Measurements from ENCODE around the gene IVD.

IVD gene

DNA sequence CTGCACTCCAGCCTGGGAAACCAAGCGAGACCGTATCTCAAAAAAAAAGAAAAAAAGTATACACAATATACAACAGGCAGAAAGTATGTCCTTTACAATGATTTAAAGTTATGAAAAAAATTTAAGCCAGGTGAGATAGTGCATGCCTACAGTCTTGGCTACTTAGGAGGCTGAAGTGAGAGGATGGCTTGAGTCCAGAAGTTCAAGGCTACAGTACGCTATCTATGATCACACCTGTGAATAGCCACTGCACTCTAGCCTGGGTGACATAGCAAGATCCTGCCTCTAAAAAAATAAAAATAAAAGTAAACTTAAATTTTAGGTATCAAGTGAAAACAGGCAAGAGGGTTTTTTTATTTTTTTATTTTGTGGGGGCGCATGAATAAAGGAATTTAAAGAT, 26.2 kb upstream of the IVD start:
- no peak for DNase-seq

DNA sequence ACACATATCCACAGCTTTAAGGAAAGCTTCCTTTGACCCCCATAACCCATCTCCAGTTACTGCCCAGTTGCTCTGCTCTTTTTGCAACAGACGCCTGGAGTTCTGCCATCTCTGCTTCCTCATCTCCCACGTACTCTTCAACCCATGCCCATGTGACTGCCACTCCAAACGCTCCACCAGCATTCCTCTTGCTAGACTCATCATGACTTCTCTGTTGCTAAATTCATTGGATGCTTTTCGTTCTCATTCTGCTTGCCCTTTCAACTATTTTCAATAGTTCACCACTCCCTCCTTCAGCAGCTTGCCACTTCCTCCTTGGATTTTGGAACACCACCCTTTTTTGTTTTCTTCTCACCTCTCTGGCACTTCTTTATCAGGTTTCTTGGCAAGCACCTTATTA, 25.7 kb upstream of the IVD start:
- DNase-seq = peak; percentile 91

DNA sequence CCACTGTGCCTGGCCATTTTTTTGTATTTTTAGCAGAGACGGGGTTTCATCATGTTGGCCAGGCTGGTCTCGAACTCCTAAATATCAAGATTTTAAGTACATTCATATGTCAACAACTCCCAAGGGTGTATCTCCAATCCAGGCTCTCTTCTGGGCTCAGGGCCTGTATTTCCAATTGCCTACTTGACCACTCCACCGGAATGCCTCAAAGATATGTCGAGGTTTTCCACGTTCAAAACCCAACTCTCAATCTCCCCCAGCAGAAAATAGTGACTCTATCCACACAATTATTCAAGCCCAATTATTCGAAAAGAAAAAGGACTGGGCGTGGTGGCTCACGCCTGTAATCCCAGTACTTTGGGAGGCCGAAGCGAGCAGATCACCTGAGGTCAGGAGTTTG, 25.0 kb upstream of the IVD start:
- no peak for DNase-seq

GRCh38 chr15:40381818-40382529, 23.6 kb upstream of the IVD start:
- DNase-seq = no peak

GRCh38 chr15:40382580-40383456, 22.8 kb upstream of the IVD start, which contains the start of gene KNSTRN:
Gene KNSTRN, plus strand, starts transcription at chr15:40382721. Its CDS starts 115 bp downstream, at chr15:40382836.
- peak; percentile 92 for DNase-seq

- no peak for DNase-seq
Measured at GRCh38 chr15:40386480-40386879, 19.1 kb upstream of the IVD start.

- no peak for DNase-seq
Measured at GRCh38 chr15:40388941-40389823, 16.4 kb upstream of the IVD start.

GRCh38 chr15:40389824-40390595, 15.6 kb upstream of the IVD start:
- DNase-seq = no peak

- DNase-seq = peak; percentile 40
Measured at GRCh38 chr15:40392986-40393948, 12.3 kb upstream of the IVD start.

GRCh38 chr15:40397688-40398412, 7.7 kb upstream of the IVD start:
- no peak for DNase-seq

GRCh38 chr15:40398413-40398873, 7.2 kb upstream of the IVD start:
- no peak for DNase-seq

DNA sequence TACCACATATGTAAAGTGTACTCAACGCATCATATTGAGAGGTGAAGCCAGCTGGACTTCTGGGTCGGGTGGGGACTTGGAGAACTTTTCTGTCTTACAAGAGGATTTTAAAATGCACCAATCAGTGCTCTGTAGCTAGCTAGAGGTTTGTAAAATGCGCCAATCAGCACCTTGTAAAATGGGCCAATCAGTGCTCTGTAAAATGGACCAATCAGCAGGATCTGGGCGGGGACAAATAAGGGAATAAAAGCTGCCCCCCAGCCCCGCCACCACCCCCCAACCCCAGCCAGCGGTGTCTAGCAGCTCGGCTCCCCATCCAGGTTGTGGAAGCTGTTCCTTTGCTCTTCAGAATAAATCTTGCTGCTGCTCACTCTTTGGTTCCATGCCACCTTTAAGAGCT, 6.2 kb upstream of the IVD start:
- DNase-seq = no peak

- DNase-seq = no peak
Measured at GRCh38 chr15:40407330-40407990, 1.9 kb downstream of the IVD start.

- no peak for DNase-seq
Measured at GRCh38 chr15:40409366-40409765, 3.8 kb downstream of the IVD start.

GRCh38 chr15:40410476-40410875, 4.9 kb downstream of the IVD start:
- no peak for DNase-seq

- no peak for DNase-seq
Measured at GRCh38 chr15:40412095-40412759, 6.6 kb downstream of the IVD start.

DNA sequence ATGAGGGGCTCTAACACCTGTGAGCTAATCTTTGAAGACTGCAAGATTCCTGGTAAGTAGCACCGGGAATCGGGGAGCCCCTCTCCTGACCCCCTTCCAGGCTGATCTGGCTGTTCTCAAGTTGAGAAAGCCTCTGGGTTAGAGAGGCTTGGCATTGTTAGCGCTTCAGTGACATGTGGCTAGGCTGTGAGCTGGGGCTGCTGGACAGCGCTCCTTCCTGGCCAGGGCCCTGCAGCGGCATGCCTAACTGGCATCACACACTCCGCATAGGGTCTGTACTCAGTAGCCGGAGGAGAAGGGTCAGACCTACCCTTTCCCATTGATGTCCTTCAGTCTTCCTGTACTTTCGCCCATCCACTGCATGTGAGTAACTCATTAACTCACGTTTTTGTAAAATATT, 7.4 kb downstream of the IVD start:
- DNase-seq = no peak

GRCh38 chr15:40414816-40415215, 9.2 kb downstream of the IVD start:
- no peak for DNase-seq

- DNase-seq = no peak
Measured at GRCh38 chr15:40415226-40415625, 9.6 kb downstream of the IVD start.

All from fibroblast of skin of right quadriceps (primary cell).